Upper lobe of right lung (tissue), 1 donor: Measurements from ENCODE around the gene B3GNT3. TPM values are rescaled to one million over a fixed set of nuclear protein-coding genes. Genes with fewer than 3 reads are reported as not detected.

Source experiments
- ATAC-seq: fragments of 200-7000 bp; cut with Tn5 transposase; one replicate; pipeline ENCODE4 v1.9.1; 2020; ENCODE audit warnings: mild to moderate bottlenecking, moderate library complexity
- DNase-seq: peaks from one replicate; pipeline ENCODE4 v3.0.0-alpha.2; 2020
- H3K27ac ChIP-seq: fragments of 200-600 bp; one replicate; pipeline ENCODE4 v1.8.0; 2022
- H3K27me3 ChIP-seq: fragments of 200-600 bp; one replicate; pipeline ENCODE4 v1.8.0; 2022; ENCODE audit warnings: mild to moderate bottlenecking
- H3K36me3 ChIP-seq: fragments of 200-600 bp; one replicate; pipeline ENCODE4 v1.8.0; 2022
- H3K4me1 ChIP-seq: fragments of 200-600 bp; one replicate; pipeline ENCODE4 v1.8.0; 2022
- H3K4me3 ChIP-seq: fragments of 200-600 bp; one replicate; pipeline ENCODE4 v1.8.0; 2022; ENCODE audit warnings: mild to moderate bottlenecking
- H3K9me3 ChIP-seq: fragments of 200-600 bp; one replicate; pipeline ENCODE4 v1.8.0; 2022
- CTCF ChIP-seq: fragments of 200-600 bp; IDR thresholded peaks from one replicate; pipeline ENCODE4 v1.8.0; 2022; ENCODE audit warnings: antibody characterized with exemption
- intact Hi-C: fragments of 100-400 bp; cut with DNase I; formaldehyde crosslinking; loops from one replicate; pipeline ENCODE4 v1.11.0; 2022
- total RNA-seq: library from RNA; stranded (reverse); fragmentation: NEBNext Ultra II Directional; extraction: Animal tissue kit (Norgen Biotek cat#: 25700); gene quantifications from one replicate; pipeline ENCODE4 v1.2.1, GENCODE V29; 2021
- donor health status: DM: no; HTN: yes; CAD: no; lungs with severe emphysema.

Gene B3GNT3
- total RNA-seq, 1 donor from 2014 or later = 2.1 TPM

DNA sequence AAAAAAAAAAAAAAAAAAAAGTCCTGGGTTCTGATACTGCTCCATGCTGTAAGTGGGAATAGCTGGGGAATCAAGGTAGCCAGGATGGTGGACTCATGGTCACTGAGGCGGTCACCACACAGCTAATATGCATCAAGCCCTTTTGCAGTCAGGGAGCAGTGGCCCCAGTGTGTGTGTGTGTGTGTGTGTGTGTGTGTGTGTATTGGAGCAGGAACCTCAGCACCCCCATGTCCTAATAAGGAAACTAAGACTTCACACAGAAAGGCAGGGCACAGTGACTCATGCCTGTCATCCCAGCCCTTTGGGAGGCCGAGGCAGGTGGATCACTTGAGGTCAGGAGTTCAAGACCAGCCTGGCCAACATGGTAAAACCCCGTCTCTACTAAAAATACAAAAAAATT, 12.0 kb downstream of the B3GNT3 start:
- peaks cover 18% of the 10 kb centered on the region for H3K27me3 ChIP-seq
- intact Hi-C loops = no loop called here
- ATAC-seq (no peak), DNase-seq (no peak)
- no peak for TF ChIP-seq CTCF
- H3K4me3 ChIP-seq = no peak overlapping the region
- H3K9me3 ChIP-seq = no peaks in the 10 kb centered on the region
- H3K4me1 ChIP-seq = no peaks in the 10 kb centered on the region
- no peaks in the 10 kb centered on the region for H3K36me3 ChIP-seq
- no peak overlapping the region for H3K27ac ChIP-seq

DNA sequence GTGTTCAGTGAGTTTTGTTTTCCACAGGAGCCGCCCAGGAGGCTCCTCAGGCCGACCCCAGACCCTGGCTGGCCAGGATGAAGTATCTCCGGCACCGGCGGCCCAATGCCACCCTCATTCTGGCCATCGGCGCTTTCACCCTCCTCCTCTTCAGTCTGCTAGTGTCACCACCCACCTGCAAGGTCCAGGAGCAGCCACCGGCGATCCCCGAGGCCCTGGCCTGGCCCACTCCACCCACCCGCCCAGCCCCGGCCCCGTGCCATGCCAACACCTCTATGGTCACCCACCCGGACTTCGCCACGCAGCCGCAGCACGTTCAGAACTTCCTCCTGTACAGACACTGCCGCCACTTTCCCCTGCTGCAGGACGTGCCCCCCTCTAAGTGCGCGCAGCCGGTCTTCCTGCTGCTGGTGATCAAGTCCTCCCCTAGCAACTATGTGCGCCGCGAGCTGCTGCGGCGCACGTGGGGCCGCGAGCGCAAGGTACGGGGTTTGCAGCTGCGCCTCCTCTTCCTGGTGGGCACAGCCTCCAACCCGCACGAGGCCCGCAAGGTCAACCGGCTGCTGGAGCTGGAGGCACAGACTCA, 12.9 kb downstream of the B3GNT3 start:
- no peak overlapping the region for H3K4me3 ChIP-seq
- ATAC-seq (no peak), DNase-seq (no peak)
- intact Hi-C loops = no loop called here
- no peak for TF ChIP-seq CTCF
- no peak overlapping the region for H3K27ac ChIP-seq
- H3K27me3 ChIP-seq = peaks cover 18% of the 10 kb centered on the region
- no peaks in the 10 kb centered on the region for H3K4me1 ChIP-seq
- H3K9me3 ChIP-seq = no peaks in the 10 kb centered on the region
- no peaks in the 10 kb centered on the region for H3K36me3 ChIP-seq

DNA sequence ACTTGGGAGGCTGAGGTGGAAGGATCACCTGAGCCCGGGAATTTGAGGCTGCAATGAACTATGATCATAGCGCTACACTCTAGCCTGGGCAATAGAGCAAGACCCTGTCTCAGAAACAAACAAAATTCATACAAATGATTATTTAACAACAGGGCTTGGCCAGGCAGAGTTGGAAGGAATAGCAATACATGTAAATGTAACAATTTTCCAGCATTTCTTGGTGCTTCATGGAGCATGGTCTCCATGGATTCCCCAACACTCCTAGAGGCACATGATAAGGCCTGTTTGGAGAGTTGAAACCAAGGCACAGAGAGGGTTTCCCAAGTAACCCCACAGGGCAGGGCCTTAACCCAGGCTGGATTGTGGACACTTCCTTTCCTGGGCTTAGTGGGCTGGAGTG, 16.2 kb downstream of the B3GNT3 start:
- TF ChIP-seq CTCF = no peak
- H3K4me3 ChIP-seq = no peak overlapping the region
- DNase-seq = no peak
- no peak overlapping the region for H3K27ac ChIP-seq
- ATAC-seq = no peak
- H3K27me3 ChIP-seq = peaks cover 19% of the 10 kb centered on the region
- H3K9me3 ChIP-seq = no peaks in the 10 kb centered on the region
- H3K36me3 ChIP-seq = no peaks in the 10 kb centered on the region
- intact Hi-C loops = no loop called here
- no peaks in the 10 kb centered on the region for H3K4me1 ChIP-seq

DNA sequence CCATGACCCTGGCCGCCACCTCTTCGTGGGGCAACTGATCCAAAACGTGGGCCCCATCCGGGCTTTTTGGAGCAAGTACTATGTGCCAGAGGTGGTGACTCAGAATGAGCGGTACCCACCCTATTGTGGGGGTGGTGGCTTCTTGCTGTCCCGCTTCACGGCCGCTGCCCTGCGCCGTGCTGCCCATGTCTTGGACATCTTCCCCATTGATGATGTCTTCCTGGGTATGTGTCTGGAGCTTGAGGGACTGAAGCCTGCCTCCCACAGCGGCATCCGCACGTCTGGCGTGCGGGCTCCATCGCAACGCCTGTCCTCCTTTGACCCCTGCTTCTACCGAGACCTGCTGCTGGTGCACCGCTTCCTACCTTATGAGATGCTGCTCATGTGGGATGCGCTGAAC, 16.7 kb downstream of the B3GNT3 start:
- no peak overlapping the region for H3K4me3 ChIP-seq
- intact Hi-C loops = no loop called here
- TF ChIP-seq CTCF = no peak
- H3K36me3 ChIP-seq = no peaks in the 10 kb centered on the region
- H3K27me3 ChIP-seq = peaks cover 25% of the 10 kb centered on the region
- no peak overlapping the region for H3K27ac ChIP-seq
- DNase-seq = no peak
- H3K9me3 ChIP-seq = no peaks in the 10 kb centered on the region
- ATAC-seq = no peak
- H3K4me1 ChIP-seq = no peaks in the 10 kb centered on the region

DNA sequence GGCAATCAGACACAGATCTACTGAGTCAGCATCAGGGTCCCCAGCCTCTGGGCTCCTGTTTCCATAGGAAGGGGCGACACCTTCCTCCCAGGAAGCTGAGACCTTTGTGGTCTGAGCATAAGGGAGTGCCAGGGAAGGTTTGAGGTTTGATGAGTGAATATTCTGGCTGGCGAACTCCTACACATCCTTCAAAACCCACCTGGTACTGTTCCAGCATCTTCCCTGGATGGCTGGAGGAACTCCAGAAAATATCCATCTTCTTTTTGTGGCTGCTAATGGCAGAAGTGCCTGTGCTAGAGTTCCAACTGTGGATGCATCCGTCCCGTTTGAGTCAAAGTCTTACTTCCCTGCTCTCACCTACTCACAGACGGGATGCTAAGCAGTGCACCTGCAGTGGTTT, 17.2 kb downstream of the B3GNT3 start:
- ATAC-seq (no peak), DNase-seq (no peak)
- H3K9me3 ChIP-seq = no peaks in the 10 kb centered on the region
- no peaks in the 10 kb centered on the region for H3K36me3 ChIP-seq
- H3K4me3 ChIP-seq = no peak overlapping the region
- no peak for TF ChIP-seq CTCF
- no peaks in the 10 kb centered on the region for H3K4me1 ChIP-seq
- peaks cover 26% of the 10 kb centered on the region for H3K27me3 ChIP-seq
- H3K27ac ChIP-seq = no peak overlapping the region
- intact Hi-C loops = no loop called here
